GM18907 (cell line): Measurements from ENCODE around the gene RIPK1.

Experiments used
- ATAC-seq: cut with Tn5 transposase; IDR thresholded peaks from one replicate; pipeline ENCODE4 v1.9.1; 2021; ENCODE audit warnings: mild to moderate bottlenecking, moderate library complexity; ENCODE audit not compliant: unreplicated experiment

RIPK1 gene

GRCh38 chr6:3079682-3080081 lies 11.4 kb downstream of the RIPK1 start:
- no peak for ATAC-seq

GRCh38 chr6:3081960-3082359 lies 13.7 kb downstream of the RIPK1 start:
- no peak for ATAC-seq

DNA sequence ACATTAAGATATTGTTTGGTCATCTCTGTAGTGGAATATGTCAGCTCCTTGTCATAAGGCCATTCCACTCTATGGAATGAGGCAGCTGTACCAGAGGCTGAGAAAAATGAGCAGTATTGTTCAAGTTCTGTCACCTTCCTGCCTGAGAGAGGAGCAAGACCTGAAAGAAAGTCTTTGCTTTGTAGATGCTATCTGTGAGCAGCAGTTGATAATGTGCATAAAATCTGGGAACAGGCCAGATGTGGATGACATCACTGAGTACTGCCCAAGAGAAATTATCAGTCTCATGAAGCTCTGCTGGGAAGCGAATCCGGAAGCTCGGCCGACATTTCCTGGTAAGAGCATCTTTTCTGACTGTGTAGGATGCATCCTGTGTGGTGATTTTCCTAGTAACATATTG lies 16.8 kb downstream of the RIPK1 start:
- ATAC-seq = no peak

DNA sequence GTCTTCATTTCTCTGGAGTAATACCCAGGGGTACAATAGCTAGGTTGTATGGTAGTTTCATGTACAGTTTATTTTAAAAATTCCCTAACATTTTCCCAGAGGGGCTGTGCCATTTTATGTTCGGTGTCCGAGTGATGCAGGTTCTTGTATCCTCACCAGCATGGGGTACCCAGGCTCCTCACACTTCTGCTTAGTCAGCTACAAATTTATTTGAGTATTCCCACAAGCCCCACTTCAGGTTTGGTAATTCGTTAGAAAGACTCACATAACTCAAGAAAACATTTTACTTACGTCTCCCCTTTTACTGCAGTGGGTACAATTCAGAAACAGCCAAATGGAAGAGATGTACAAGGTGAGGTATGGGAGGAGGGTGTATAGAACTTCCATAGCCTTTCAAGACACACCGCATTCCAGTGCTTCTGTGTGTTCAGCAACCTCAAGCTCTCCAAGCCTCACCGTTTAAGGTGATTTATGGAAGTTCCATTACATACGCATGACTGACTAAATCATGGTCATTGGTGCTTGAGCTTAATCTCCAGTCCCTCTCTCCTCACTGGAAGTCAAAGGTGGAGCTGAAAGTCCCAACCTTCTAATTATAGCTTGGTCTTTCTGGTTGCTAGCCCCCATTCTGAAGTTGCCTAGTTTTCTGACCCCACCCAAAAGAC lies 18.1 kb downstream of the RIPK1 start:
- ATAC-seq = no peak

DNA sequence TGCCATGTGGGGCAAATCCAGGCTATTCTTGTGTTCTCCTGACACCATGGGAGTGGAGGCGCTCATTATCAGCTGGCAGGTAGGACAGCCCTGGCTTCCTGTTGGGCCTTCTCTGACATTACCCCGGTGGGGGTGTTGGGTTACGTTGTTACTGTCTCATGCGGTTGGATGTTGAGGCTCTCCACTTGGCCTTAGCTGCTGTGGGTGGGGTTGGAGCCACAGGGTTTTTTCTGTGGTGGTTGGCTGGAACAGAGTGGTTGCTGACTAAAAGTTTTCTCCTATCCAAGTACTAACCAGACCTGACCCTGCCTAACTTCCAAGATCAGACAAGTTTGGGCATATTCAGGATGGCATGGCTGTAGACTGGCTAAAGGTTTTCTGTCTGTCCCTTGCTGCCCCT lies 20.2 kb downstream of the RIPK1 start:
- ATAC-seq = no peak

GRCh38 chr6:3088968-3089367 lies 20.7 kb downstream of the RIPK1 start:
- no peak for ATAC-seq

DNA sequence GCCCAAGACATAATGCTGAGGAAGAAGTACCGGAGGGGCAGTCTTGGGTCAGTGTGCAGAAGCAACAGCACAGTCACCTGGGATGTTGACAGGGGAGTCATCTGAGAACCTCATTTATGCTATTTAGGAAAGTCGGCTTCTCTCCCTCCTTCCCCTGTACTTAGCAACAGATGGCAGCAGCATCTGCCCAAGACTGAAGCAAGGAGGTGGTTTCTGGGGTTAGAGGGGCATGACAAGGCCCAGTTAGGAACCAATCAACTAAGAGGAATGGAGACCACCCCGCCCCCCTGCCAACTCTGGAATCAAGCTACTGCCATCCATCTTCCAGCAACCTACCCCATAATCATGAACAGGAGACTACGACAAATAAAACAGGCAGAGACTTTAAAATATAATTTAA lies 21.7 kb downstream of the RIPK1 start:
- no peak for ATAC-seq

GRCh38 chr6:3094815-3095214 lies 26.5 kb downstream of the RIPK1 start:
- ATAC-seq = no peak

DNA sequence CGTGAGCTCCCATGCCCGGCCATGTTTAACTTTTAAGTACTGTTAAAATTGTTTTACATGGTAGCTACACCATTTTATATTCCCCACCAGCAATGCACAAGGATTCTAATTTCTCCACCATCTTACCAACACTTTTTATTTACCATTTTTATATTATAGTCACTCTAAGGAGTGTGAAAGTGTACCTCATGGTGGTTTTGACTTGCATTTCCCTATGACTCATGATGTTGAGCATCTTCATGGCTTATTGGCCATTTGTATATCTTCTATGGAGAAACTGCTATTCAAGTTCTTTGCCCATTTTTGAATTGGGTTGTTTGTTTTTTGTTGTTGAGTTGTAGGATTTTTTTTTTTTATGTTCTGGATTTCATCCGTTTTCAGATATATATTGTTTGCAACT lies 34.6 kb downstream of the RIPK1 start:
- no peak for ATAC-seq

DNA sequence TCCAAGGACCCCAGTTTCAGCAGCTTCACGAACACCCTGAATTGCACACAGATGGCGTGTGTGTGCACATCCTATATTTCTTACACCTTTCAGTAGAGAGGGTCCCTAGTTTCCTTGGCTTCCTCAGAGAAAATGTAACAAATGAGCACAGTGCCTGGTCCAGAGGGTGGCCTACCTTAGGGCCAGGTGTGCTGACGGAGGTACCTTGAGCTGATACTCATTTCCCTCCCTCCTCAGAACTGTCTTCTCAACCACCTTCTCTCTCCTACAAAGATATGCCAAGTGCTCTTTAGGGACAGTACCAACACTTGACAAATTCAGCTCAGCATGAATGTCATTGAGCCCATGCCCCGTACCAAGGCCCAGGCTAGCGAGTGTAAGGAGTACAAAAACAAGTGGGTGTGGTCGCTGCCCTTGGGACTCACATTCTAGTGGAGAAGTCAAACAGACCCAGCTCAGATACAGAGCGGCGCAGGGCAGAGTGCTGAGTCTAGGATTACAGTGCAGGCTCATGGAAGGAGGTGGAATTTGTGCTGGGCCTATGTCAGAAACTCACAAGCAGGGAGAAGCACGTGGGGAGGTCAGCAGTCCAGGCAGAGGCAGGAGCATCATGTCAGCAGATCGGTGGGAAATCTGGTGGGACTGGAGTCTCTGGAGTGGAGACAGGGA lies 40.6 kb downstream of the RIPK1 start:
- no peak for ATAC-seq

DNA sequence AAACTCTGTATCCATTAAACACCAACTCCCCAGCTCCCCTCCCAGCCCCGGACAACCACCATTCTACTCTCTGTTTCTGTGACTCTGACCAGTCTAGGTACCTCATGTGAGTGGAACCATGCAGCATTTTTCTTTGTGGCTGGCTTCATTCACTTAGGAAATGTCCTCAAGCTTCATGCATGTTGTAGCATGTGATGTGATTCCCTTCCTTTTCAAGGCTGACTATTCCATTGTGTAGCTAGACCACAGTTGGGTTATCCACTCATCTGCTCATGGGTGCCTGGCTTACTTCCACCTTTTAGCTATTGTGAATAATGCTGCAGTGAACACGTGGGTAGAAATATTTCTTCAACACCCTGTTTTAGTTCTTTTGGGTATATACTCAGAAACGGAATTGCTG lies 41.5 kb downstream of the RIPK1 start:
- ATAC-seq = no peak

DNA sequence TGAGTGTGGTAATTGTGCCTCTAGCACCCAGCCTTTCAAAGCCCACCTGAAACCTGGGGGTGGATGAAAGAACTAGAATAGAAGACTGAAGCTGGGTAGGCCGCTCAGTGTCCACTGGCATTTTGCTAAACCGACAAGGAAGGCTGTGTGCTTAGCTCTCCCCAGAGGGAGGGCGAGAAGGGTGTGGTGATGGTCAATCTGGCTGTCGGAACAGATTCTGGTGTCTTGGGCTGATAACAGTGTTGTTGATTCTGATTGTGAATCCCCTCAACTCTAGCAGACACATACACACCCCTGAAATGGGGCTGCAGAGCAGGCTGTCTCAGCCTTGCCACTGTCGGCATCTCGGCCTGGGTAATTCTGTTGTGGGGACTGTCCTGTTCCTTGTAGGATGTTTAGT lies 46.1 kb downstream of the RIPK1 start:
- no peak for ATAC-seq

DNA sequence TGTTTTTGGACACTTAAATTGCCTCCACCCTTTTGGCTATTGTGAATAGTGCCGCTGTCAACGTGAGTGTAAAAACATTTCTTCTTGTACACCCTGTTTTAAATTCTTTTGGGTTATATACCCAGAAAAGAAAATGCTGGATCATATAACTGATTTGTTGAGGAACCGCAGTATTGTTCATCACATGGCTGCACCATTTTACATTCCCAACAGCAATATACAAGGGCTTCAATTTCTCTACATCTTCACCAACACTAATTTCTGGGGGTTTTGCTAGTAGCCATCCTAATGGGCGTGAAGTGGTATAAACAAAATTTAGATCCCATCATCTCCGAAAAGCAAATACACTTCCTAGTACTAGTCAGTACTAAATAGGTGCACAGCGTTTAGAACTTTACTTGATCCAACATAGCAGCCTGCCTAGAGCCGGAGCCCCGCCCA lies 49.6 kb downstream of the RIPK1 start:
- no peak for ATAC-seq

DNA sequence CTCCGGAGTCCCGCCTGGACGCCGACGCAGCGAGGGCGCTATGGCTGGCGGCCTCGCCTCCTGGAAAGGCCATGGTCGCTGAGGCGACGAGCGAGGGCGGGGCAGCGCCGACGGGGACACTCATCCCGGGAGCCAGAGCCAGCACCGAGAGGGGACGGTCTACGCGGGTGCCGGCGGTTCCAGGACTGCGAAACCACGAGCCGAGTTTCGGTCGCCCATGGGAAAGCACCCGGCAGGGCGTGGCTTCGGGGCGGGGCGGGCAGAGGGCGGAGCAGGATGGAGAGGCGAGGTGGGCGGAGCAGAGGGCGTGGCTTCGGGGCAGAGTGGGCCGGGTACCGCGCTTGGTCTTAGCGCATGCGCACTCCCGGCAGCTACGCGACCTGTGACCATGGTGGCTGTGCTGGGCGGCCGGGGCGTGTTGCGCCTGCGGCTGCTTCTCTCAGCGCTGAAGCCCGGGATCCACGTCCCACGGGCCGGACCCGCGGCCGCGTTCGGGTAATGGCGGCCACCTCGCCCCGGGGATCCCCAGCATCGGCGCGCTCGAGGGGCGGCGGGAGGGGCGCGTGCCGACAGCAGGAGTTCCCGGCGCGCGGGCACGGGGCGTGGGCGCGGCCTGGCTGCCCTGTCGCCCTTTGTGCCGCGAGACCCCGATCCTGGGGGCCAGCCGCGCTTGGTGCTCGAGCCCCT lies 50.2 kb downstream of the RIPK1 start, which contains the start of gene BPHL:
BPHL (plus strand) TSS at position 359 of the 687 bp plus-strand sequence; CDS start at position 389, 30 bp downstream.
- ATAC-seq = peak; percentile 92

- peak; percentile 35 for ATAC-seq
Measured at GRCh38 chr6:3119040-3119723, 50.9 kb downstream of the RIPK1 start.

DNA sequence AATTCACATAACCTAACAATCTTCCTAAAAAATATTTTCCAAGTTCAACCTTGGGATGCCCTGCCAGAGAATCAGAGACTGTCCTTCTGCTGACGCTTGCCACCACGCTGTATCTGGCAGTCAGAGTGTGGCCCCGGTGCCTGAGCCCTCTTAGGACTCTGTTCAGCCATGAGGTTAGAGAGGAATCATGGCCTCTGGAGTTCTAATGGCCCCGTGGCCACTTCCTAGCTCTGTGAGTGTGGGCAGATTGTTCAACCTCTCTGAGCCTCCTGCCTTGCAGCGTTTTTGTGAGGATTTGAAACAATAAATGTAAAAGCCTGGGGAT lies 52.4 kb downstream of the RIPK1 start:
- ATAC-seq = no peak

- no peak for ATAC-seq
Measured at GRCh38 chr6:3122823-3123182, 54.5 kb downstream of the RIPK1 start.

- no peak for ATAC-seq
Measured at GRCh38 chr6:3124667-3125066, 56.4 kb downstream of the RIPK1 start.

- ATAC-seq = no peak
Measured at GRCh38 chr6:3125815-3126214, 57.5 kb downstream of the RIPK1 start.

DNA sequence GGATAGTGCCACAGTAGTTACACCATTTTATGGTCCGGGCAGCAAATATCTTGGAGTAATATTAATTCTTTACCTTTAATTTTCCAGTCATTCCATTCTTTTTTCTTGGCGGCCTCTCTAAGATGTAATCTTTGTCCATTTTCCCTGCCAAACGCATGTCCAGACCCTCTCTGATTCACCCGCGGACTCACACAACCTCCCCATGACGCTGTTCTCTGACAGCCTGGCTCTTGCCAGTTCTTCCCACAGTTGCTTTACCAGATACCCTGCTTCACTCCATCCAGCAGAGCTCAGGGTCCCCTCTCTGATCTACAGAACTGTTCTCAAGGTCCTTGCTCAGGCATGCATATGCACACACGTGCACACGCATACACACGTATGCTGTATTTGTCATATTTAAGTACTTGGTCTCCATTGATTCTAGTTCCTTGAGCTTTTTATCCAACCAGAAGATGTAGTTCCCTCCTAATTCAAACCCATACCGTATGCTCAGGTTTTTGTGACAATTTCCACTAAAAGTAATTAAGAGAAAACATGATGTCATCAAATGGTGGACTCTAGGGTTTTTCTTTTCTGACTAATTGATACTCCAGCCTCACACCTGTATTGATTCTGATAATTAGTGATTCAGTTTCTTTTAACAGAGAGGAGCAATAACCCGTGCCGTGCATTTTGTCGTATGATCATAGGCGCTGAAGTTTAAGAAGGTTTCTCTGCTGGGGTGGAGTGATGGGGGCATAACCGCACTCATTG lies 60.2 kb downstream of the RIPK1 start:
- no peak for ATAC-seq

DNA sequence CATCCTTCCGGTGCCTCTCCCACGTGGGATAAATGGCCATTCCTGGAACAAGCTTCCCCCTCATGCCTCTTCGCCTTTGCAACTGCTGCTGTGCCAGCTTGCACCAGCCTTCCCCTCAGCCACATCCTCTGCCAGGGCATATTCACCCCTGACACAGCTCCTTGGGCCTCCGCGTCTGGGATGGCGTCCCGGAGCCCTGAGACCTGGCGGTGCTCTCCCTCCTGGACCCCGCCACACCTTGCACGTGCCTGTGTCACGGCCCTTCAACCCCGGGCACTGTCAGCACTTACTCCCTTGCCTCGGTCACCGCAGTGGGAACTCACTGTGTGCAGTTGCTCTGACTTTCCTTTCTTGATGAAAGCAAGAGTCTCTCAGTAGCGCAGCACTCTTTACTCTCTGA lies 63.4 kb downstream of the RIPK1 start:
- no peak for ATAC-seq
